Measurements from ENCODE around the gene SCAMP3. TPM values are rescaled to one million over a fixed set of nuclear protein-coding genes. Genes with fewer than 3 reads are reported as not detected.
A peak's percentile ranks its signal among the peaks of the same experiment; 100 is the strongest.

SCAMP3 gene
- 104 TPM for polyA plus RNA-seq (2013, experiment 1 of 2)
- polyA plus RNA-seq (2013, experiment 2 of 2) = 101 TPM

- H3K9me3 ChIP-seq (ENCODE audit: control insufficient read depth, low read length) = no peaks in the 10 kb centered on the region
- no peak within 1 kb of the TSS for H2BK5ac ChIP-seq (ENCODE audit: low read depth, low read length, poor library complexity, severe bottlenecking)
- H3K23ac ChIP-seq (ENCODE audit: low read length in 2 of 2) = peak within 1 kb of the TSS; percentile 47
- H3K18ac ChIP-seq (ENCODE audit: low read depth in 1 of 2, low read length in 2 of 2) = peak within 1 kb of the TSS; percentile 83 to 97
- peak within 1 kb of the TSS; percentile 96 for H3K9ac ChIP-seq (ENCODE audit: low read length)
- H3K27ac ChIP-seq (ENCODE audit: low read length, poor library complexity, severe bottlenecking) = peak within 1 kb of the TSS; percentile 88
- peaks cover 20% of the 10 kb centered on the region for H3K79me1 ChIP-seq (replicated peaks; ENCODE audit: low read length, poor library complexity, severe bottlenecking)
- H3K4me1 ChIP-seq (ENCODE audit: control insufficient read depth, insufficient read depth, low read depth, low read length) = peaks cover 12% of the 10 kb centered on the region
- H2AFZ ChIP-seq (ENCODE audit: low read depth, low read length) = peak within 1 kb of the TSS; percentile 47
- peak within 1 kb of the TSS; percentile 56 to 64 for H3K4ac ChIP-seq (ENCODE audit: low read depth in 1 of 2, low read length in 2 of 2)
- H2BK12ac ChIP-seq (ENCODE audit: low read length in 2 of 2) = peak within 1 kb of the TSS; percentile 25 to 64
- peak within 1 kb of the TSS; percentile 88 for H3K4me2 ChIP-seq (ENCODE audit: low read length, poor library complexity, severe bottlenecking)
- H2BK15ac ChIP-seq (ENCODE audit: low read depth, poor library complexity, severe bottlenecking) = peak within 1 kb of the TSS; percentile 54
- peak within 1 kb of the TSS in 1 of 2 experiments; percentile 91 for H3K14ac ChIP-seq (ENCODE audit: low read length in 2 of 2)
- no peaks in the 10 kb centered on the region for H3K27me3 ChIP-seq (ENCODE audit: control insufficient read depth in 1 of 2, insufficient read depth in 1 of 2, low read length in 2 of 2)
- H2AK5ac ChIP-seq (ENCODE audit: low read length, severe bottlenecking) = peak within 1 kb of the TSS; percentile 73
- H2BK120ac ChIP-seq (ENCODE audit: low read depth, low read length) = no peak within 1 kb of the TSS
- H3K4me3 ChIP-seq (ENCODE audit: insufficient read depth in 1 of 2, low read depth in 1 of 2, low read length in 2 of 2) = peak within 1 kb of the TSS; percentile 77 to 95
- WGBS = 0% methylated on average over 44 of the region's 47 CpGs
- peak within 1 kb of the TSS; percentile 82 for H4K91ac ChIP-seq (ENCODE audit: low read length)
- peak; percentile 99 for DNase-seq
- H3K36me3 ChIP-seq (ENCODE audit: control insufficient read depth in 1 of 2, insufficient read depth in 2 of 2, low read depth in 1 of 2, low read length in 2 of 2) = peaks cover 46 to 70% of the 10 kb centered on the region in 2 experiments
- peak within 1 kb of the TSS; percentile 61 for H4K8ac ChIP-seq (ENCODE audit: low read length)
Measured at GRCh38 chr1:155261852-155262673, at the start of gene SCAMP3. SCAMP3 (minus strand) TSS chr1:155262360; CDS start chr1:155262151, 209 bp downstream.

GRCh38 chr1:155309423-155310021 lies 47.4 kb upstream of the SCAMP3 start:
- Histone ChIP-seq H2AFZ (ENCODE audit: low read depth, low read length) (no peak overlapping the region), H3K23ac (ENCODE audit: low read length in 2 of 2) (peak overlapping the region in 1 of 2 experiments; percentile 81), H3K14ac (ENCODE audit: low read length in 2 of 2) (peak overlapping the region in 1 of 2 experiments; percentile 45), H3K4me1 (ENCODE audit: control insufficient read depth, insufficient read depth, low read depth, low read length) (peaks cover 20% of the 10 kb centered on the region), H3K36me3 (ENCODE audit: control insufficient read depth in 1 of 2, insufficient read depth in 2 of 2, low read depth in 1 of 2, low read length in 2 of 2) (peaks cover 24 to 41% of the 10 kb centered on the region in 2 experiments), H4K91ac (ENCODE audit: low read length) (peak overlapping the region; percentile 65), H3K18ac (ENCODE audit: low read depth in 1 of 2, low read length in 2 of 2) (peak overlapping the region; percentile 78 to 92), H3K9me3 (ENCODE audit: control insufficient read depth, low read length) (no peaks in the 10 kb centered on the region), H3K4me3 (ENCODE audit: insufficient read depth in 1 of 2, low read depth in 1 of 2, low read length in 2 of 2) (peak overlapping the region; percentile 75 to 99), H2BK12ac (ENCODE audit: low read length in 2 of 2) (peak overlapping the region in 1 of 2 experiments; percentile 85), H2BK15ac (ENCODE audit: low read depth, poor library complexity, severe bottlenecking) (peak overlapping the region; percentile 86), H2BK120ac (ENCODE audit: low read depth, low read length) (peak overlapping the region; percentile 68), H3K4me2 (ENCODE audit: low read length, poor library complexity, severe bottlenecking) (peak overlapping the region; percentile 94), H3K27me3 (ENCODE audit: control insufficient read depth in 1 of 2, insufficient read depth in 1 of 2, low read length in 2 of 2) (no peaks in the 10 kb centered on the region), H3K9ac (ENCODE audit: low read length) (peak overlapping the region; percentile 93), H3K27ac (ENCODE audit: low read length, poor library complexity, severe bottlenecking) (peak overlapping the region; percentile 82), H2AK5ac (ENCODE audit: low read length, severe bottlenecking) (peak overlapping the region; percentile 72), H3K79me1 (replicated peaks; ENCODE audit: low read length, poor library complexity, severe bottlenecking) (peaks cover 12% of the 10 kb centered on the region), H4K8ac (ENCODE audit: low read length) (no peak overlapping the region), H3K4ac (ENCODE audit: low read depth in 1 of 2, low read length in 2 of 2) (peak overlapping the region; percentile 69 to 96), H2BK5ac (ENCODE audit: low read depth, low read length, poor library complexity, severe bottlenecking) (no peak overlapping the region)
- DNase-seq = peak; percentile 31
- WGBS = 54% methylated on average over 8 of the region's 11 CpGs

- H3K4me1 ChIP-seq (ENCODE audit: control insufficient read depth, insufficient read depth, low read depth, low read length) = peaks cover 22% of the 10 kb centered on the region
- peak within 1 kb of the TSS; percentile 72 for H2AK5ac ChIP-seq (ENCODE audit: low read length, severe bottlenecking)
- H3K14ac ChIP-seq (ENCODE audit: low read length in 2 of 2) = peak within 1 kb of the TSS in 1 of 2 experiments; percentile 45
- DNase-seq = peak; percentile 99
- H2BK5ac ChIP-seq (ENCODE audit: low read depth, low read length, poor library complexity, severe bottlenecking) = no peak within 1 kb of the TSS
- WGBS = under 1% methylated on average over 49 of the region's 51 CpGs
- H3K4ac ChIP-seq (ENCODE audit: low read depth in 1 of 2, low read length in 2 of 2) = peak within 1 kb of the TSS; percentile 69 to 96
- H3K27ac ChIP-seq (ENCODE audit: low read length, poor library complexity, severe bottlenecking) = peak within 1 kb of the TSS; percentile 89
- peaks cover 20 to 33% of the 10 kb centered on the region in 2 experiments for H3K36me3 ChIP-seq (ENCODE audit: control insufficient read depth in 1 of 2, insufficient read depth in 2 of 2, low read depth in 1 of 2, low read length in 2 of 2)
- peak within 1 kb of the TSS; percentile 94 for H3K4me2 ChIP-seq (ENCODE audit: low read length, poor library complexity, severe bottlenecking)
- peak within 1 kb of the TSS; percentile 78 to 92 for H3K18ac ChIP-seq (ENCODE audit: low read depth in 1 of 2, low read length in 2 of 2)
- no peak within 1 kb of the TSS for H2AFZ ChIP-seq (ENCODE audit: low read depth, low read length)
- H3K23ac ChIP-seq (ENCODE audit: low read length in 2 of 2) = peak within 1 kb of the TSS in 1 of 2 experiments; percentile 81
- peak within 1 kb of the TSS; percentile 82 for H4K8ac ChIP-seq (ENCODE audit: low read length)
- H3K27me3 ChIP-seq (ENCODE audit: control insufficient read depth in 1 of 2, insufficient read depth in 1 of 2, low read length in 2 of 2) = no peaks in the 10 kb centered on the region
- peaks cover 12% of the 10 kb centered on the region for H3K79me1 ChIP-seq (replicated peaks; ENCODE audit: low read length, poor library complexity, severe bottlenecking)
- no peaks in the 10 kb centered on the region for H3K9me3 ChIP-seq (ENCODE audit: control insufficient read depth, low read length)
- H4K91ac ChIP-seq (ENCODE audit: low read length) = peak within 1 kb of the TSS; percentile 79
- H3K4me3 ChIP-seq (ENCODE audit: insufficient read depth in 1 of 2, low read depth in 1 of 2, low read length in 2 of 2) = peak within 1 kb of the TSS; percentile 75 to 99
- peak within 1 kb of the TSS; percentile 93 for H3K9ac ChIP-seq (ENCODE audit: low read length)
- H2BK15ac ChIP-seq (ENCODE audit: low read depth, poor library complexity, severe bottlenecking) = peak within 1 kb of the TSS; percentile 86
- H2BK120ac ChIP-seq (ENCODE audit: low read depth, low read length) = peak within 1 kb of the TSS; percentile 68
- peak within 1 kb of the TSS in 1 of 2 experiments; percentile 85 for H2BK12ac ChIP-seq (ENCODE audit: low read length in 2 of 2)
Measured at GRCh38 chr1:155308493-155309422, 46.6 kb upstream of the SCAMP3 start, which contains the start of gene FDPS. FDPS (plus strand) TSS chr1:155308866; CDS start chr1:155309790, 924 bp downstream.

Data from mesenchymal stem cell (in vitro differentiated cells and primary cell).